ENCODE results near the gene PTPRU. TPM values are rescaled to one million over a fixed set of nuclear protein-coding genes. Genes with fewer than 3 reads are reported as not detected.

The PTPRU gene
- total and polyA plus RNA-seq, 7 donors: 14.5 to 51.4 (median 25.6) TPM

DNA sequence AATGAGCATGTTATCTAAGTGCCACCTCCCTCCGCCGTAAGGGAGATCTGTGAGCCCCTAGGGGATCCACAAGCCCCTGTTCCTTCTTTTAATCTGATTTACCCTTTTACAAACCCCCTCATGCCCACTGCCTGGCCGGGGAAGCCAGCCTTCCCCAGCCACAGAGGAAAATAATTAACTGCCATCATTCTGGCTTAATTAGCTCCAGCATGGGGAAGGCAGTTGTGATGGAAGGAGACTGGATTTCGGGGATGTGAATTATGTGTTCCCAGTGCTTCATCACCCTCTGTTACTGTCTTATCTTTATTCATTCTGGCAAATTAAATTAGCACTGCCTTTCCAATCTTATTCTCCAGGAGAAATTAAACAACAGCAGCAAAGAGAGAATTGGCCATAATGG lies 135.8 kb downstream of the PTPRU start:
- no peaks in the 10 kb centered on the region for H3K9me3 ChIP-seq
- no peaks in the 10 kb centered on the region for H3K36me3 ChIP-seq (ENCODE audit: insufficient read depth in 1 of 2, low read depth in 1 of 2)
- no peak overlapping the region for H3K4me3 ChIP-seq
- H3K27me3 ChIP-seq (ENCODE audit: insufficient read depth in 3 of 3, low read length in 2 of 3): peaks cover 4 to 31% (median 7%) of the 10 kb centered on the region in 3 donors
- WGBS, 3 donors: 36 to 39% (median 36%) methylated on average over 4 of the region's 4 CpGs
- H3K27ac ChIP-seq: no peak overlapping the region
- DNase-seq: no peak
- TF ChIP-seq, protein P1, sequence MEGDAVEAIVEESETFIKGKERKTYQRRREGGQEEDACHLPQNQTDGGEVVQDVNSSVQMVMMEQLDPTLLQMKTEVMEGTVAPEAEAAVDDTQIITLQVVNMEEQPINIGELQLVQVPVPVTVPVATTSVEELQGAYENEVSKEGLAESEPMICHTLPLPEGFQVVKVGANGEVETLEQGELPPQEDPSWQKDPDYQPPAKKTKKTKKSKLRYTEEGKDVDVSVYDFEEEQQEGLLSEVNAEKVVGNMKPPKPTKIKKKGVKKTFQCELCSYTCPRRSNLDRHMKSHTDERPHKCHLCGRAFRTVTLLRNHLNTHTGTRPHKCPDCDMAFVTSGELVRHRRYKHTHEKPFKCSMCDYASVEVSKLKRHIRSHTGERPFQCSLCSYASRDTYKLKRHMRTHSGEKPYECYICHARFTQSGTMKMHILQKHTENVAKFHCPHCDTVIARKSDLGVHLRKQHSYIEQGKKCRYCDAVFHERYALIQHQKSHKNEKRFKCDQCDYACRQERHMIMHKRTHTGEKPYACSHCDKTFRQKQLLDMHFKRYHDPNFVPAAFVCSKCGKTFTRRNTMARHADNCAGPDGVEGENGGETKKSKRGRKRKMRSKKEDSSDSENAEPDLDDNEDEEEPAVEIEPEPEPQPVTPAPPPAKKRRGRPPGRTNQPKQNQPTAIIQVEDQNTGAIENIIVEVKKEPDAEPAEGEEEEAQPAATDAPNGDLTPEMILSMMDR (IDR thresholded peaks at IDR 0.05): no peak
- ATAC-seq: no peak
- intact Hi-C loops (cut with DNase I): no loop called here
- H3K4me1 ChIP-seq: no peaks in the 10 kb centered on the region

Other genes with a start within 250 kb of the PTPRU start
- gene TMEM200B, start 112.6 kb upstream of the PTPRU start, total RNA-seq: under 1 TPM; 0.42 to 0.99 (median 0.73) TPM
- gene TMEM200B, start 112.6 kb upstream of the PTPRU start, polyA plus RNA-seq: 1 to 10 TPM in 1 of 3 donors, under 1 TPM in 2; 0.55 to 1.3 (median 0.67) TPM
- gene SRSF4, start 54.6 kb upstream of the PTPRU start, total RNA-seq: 10 to 100 TPM; 49.3 to 80.4 (median 66.8) TPM
- gene SRSF4, start 54.6 kb upstream of the PTPRU start, polyA plus RNA-seq: 10 to 100 TPM; 42.2 to 84.8 (median 70.1) TPM
- 10 to 100 TPM; 22.7 to 42.6 (median 34.1) TPM for gene MECR, start 5.6 kb upstream of the PTPRU start, total RNA-seq
- gene MECR, start 5.6 kb upstream of the PTPRU start, polyA plus RNA-seq: 10 to 100 TPM; 25.7 to 38.8 (median 36.8) TPM